ENCODE results near the gene ORMDL3. TPM values are rescaled to one million over a fixed set of nuclear protein-coding genes. Genes with fewer than 3 reads are reported as not detected.

ORMDL3 gene
- 39.1 and 44.0 TPM in 2 replicates for total RNA-seq

DNA sequence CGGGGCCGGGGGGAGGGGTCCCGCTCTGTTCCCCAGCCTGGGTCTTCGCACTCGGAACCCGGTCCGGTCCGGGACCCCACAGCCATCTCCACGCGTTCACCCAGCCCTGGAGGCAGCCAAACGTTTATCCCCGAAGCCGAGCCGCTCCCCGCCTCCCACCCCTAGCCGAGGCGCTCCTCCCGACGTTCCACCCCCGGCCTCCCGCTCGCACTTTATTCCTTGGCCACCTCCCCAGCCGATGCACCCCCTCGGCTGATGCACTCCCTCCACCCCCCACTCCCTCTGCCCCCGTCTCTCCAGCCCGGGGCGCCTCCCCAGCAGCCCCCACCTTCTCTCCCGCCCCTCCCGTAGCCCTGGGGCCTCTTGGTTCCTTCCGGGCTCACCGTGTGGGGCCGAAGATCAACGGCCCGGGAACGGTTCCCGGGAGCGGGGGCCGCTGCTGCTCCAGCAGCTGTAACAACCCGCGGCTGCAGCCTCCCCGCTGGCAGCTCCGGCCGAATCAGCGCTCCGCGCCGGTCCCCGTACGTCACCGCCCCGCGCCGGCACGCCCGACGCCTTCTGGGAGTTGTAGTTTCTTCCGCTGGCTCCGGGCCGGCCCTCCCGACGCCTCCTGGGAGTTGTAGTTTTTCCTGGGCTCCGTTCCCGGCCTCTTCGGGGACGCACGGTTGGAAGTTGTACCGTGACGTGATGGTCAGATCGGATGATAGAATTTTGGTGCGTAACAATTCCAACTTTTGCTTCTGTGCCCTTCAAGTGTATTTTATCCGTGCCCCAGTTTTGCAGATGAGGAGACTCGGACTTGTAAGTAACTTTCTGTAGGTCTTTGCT is at the start of gene ORMDL3, which contains the start of gene LRRC3C:
TSS of gene ORMDL3 (minus strand) at position 501 of the 828 bp plus-strand sequence. CDS start 3,398 bp downstream, outside the sequence.
TSS of gene LRRC3C (plus strand) at position 632 of the 828 bp plus-strand sequence. CDS start 13,792 bp downstream, outside the sequence.

GRCh38 chr17:39962642-39963220 is 35.3 kb upstream of the ORMDL3 start, which contains the start of gene GSDMA:
Gene GSDMA, plus strand, starts transcription at chr17:39963004. Its CDS starts 2,684 bp downstream, at chr17:39965688.

Other genes starting within 250 kb of the ORMDL3 start
- 14.9 and 17.1 TPM in 2 replicates for gene PGAP3, start 239.5 kb downstream of the ORMDL3 start, total RNA-seq
- gene ERBB2, start 227.5 kb downstream of the ORMDL3 start, total RNA-seq, result 49.1 and 56.8 TPM in 2 replicates
- gene MIEN1, start 197.1 kb downstream of the ORMDL3 start, total RNA-seq, result 16.2 and 22.3 TPM in 2 replicates
- gene GRB7, start 189.7 kb downstream of the ORMDL3 start, total RNA-seq, result 0.16 TPM in 1 of 2 replicates, not detected in the other
- not detected in 2 replicates for gene IKZF3, start 63.3 kb downstream of the ORMDL3 start, total RNA-seq
- gene ZPBP2, start 59.4 kb downstream of the ORMDL3 start, total RNA-seq, result not detected in 2 replicates
- gene GSDMB, start 9.0 kb downstream of the ORMDL3 start, total RNA-seq, result 3.5 and 3.6 TPM in 2 replicates
- not detected in 2 replicates for gene LRRC3C, start 131 bp upstream of the ORMDL3 start, total RNA-seq
- gene GSDMA, start 35.4 kb upstream of the ORMDL3 start, total RNA-seq, result not detected in 2 replicates
- 105 and 115 TPM in 2 replicates for gene PSMD3, start 53.2 kb upstream of the ORMDL3 start, total RNA-seq
- gene CSF3, start 87.8 kb upstream of the ORMDL3 start, total RNA-seq, result 1.2 and 1.9 TPM in 2 replicates
- gene MED24, start 126.8 kb upstream of the ORMDL3 start, total RNA-seq, result 50.5 and 53.1 TPM in 2 replicates
- 42.7 and 55.3 TPM in 2 replicates for gene THRA, start 135.4 kb upstream of the ORMDL3 start, total RNA-seq
- gene NR1D1, start 173.0 kb upstream of the ORMDL3 start, total RNA-seq, result 3.6 and 3.9 TPM in 2 replicates
- gene MSL1, start 194.4 kb upstream of the ORMDL3 start, total RNA-seq, result 66.4 and 75.3 TPM in 2 replicates
- 43.8 and 52.4 TPM in 2 replicates for gene CASC3, start 212.9 kb upstream of the ORMDL3 start, total RNA-seq
- gene RAPGEFL1, start 249.9 kb upstream of the ORMDL3 start, total RNA-seq, result 1.1 and 4.2 TPM in 2 replicates